HL-60 (cell line): ENCODE measurements around the gene TUNAR.

Source experiments
- DNase-seq, 2 experiments: peaks; one replicate each; pipeline ENCODE4 v3.0.0-alpha.2; 2010 to 2020; ENCODE audit warnings: low read depth in 1 of 2, low spot score in 1 of 2
- H3K27ac ChIP-seq: fragments of 250-450 bp; sonication (Bioruptor Pico); replicated peaks from 2 replicates; pipeline ENCODE4 v1.5.1; 2020; ENCODE audit warnings: mild to moderate bottlenecking, moderate library complexity
- H3K27me3 ChIP-seq: fragments of 250-450 bp; sonication (Bioruptor Pico); 2 replicates; pipeline ENCODE4 v1.5.1; 2021; ENCODE audit warnings: mild to moderate bottlenecking, moderate library complexity; ENCODE audit not compliant: insufficient read depth, poor library complexity, severe bottlenecking
- H3K4me3 ChIP-seq: replicated peaks from 2 replicates; pipeline ENCODE4 v1.5.1; 2011; ENCODE audit warnings: mild to moderate bottlenecking, control low read depth, low read length; ENCODE audit not compliant: insufficient read depth
- CTCF ChIP-seq: IDR thresholded peaks from one replicate; pipeline ENCODE4 v1.5.1; 2011; ENCODE audit warnings: low read length, control low read depth, inconsistent platforms; ENCODE audit not compliant: insufficient read depth
- GABPA ChIP-seq: IDR thresholded peaks from 2 replicates; pipeline ENCODE4 v1.6.1; 2012; ENCODE audit warnings: low read depth
- POLR2AphosphoS5 ChIP-seq: IDR thresholded peaks from 2 replicates; pipeline ENCODE4 v1.6.1; 2012; ENCODE audit warnings: low read depth
- REST ChIP-seq: IDR thresholded peaks from 2 replicates; pipeline ENCODE4 v1.6.1; 2012; ENCODE audit warnings: low read depth; ENCODE audit not compliant: insufficient replicate concordance
- SPI1 ChIP-seq: IDR thresholded peaks from 2 replicates; pipeline ENCODE4 v1.6.1; 2012; ENCODE audit warnings: low read depth, mild to moderate bottlenecking, borderline replicate concordance

Gene TUNAR

GRCh38 chr14:95871531-95871930 is 5.1 kb upstream of the TUNAR start:
- TF ChIP-seq SPI1 (no peak), CTCF (no peak), POLR2AphosphoS5 (no peak), REST (no peak), GABPA (no peak)

GRCh38 chr14:95872777-95873176 is 3.9 kb upstream of the TUNAR start:
- no peak overlapping the region for H3K4me3 ChIP-seq
- DNase-seq: no peak
- no peak for TF ChIP-seq REST
- TF ChIP-seq GABPA: no peak
- no peak for TF ChIP-seq POLR2AphosphoS5
- no peak for TF ChIP-seq SPI1
- no peak for TF ChIP-seq CTCF

More at GRCh38 chr14:95871531-95871930, 5.1 kb upstream of the TUNAR start:
- no peak overlapping the region for H3K4me3 ChIP-seq
- no peak overlapping the region for H3K27ac ChIP-seq
- DNase-seq: no peak
- H3K27me3 ChIP-seq: peaks cover 16% of the 10 kb centered on the region

GRCh38 chr14:95875831-95876760 is 536 bp upstream of the TUNAR start:
- TF ChIP-seq POLR2AphosphoS5 (no peak), GABPA (no peak), REST (no peak), CTCF (no peak), SPI1 (no peak)

More at GRCh38 chr14:95872777-95873176, 3.9 kb upstream of the TUNAR start:
- Histone ChIP-seq H3K27me3 (peaks cover 28% of the 10 kb centered on the region), H3K27ac (no peak overlapping the region)

More at GRCh38 chr14:95875831-95876760, 536 bp upstream of the TUNAR start:
- Histone ChIP-seq H3K4me3 (no peak overlapping the region), H3K27ac (no peak overlapping the region), H3K27me3 (peaks cover 36% of the 10 kb centered on the region)
- no peak for DNase-seq
